GM19397 (cell line): ENCODE results near the gene RANBP1.

Source experiments
- ATAC-seq: cut with Tn5 transposase; IDR thresholded peaks from one replicate; pipeline ENCODE4 v1.9.1; 2021; ENCODE audit warnings: mild to moderate bottlenecking, moderate library complexity; ENCODE audit not compliant: unreplicated experiment

The RANBP1 gene

DNA sequence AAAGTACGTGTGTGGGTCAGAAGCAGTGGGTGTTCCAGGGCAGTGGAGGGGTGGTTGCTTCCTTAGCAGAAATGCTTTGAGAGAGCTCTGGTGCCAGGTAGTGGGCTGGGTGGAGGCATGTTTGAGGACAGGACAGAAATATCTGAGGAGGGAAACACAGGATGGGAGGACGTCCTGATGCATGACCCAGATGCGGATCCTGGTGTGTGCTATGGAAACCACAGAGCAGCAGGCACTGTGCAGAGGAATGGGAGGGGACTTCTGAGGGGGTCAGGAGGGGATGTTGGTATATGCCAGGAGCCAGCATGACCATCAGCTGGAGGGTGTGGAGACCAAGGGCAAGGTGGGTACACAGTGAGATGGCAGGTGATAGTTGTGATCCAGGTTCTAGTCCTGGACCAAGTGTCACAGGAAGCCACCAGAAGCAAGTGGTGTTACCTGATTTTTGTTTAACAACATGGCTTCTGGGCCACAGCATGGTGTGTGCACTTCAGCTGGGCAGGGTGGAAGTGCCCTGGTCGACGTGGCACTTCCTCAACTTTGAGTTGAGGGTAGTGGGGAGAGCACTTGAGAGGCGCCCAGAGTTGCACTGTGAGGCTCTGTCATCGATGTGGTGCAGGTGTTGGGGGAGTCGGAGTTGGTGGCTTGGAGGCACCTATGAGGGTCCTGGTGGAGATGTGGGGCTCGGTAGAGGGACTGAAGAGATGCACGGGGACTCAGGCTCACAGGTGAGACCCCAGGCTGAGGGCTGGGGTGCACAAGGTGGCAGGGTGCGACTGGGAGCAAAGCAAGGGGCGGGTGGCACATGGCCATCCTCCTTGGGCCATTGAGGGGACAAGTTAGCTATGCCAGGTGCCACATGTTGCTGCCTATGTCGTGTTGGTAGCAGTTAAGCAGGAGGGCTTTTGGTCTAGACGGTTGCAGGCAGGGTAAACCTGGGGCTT lies 28.3 kb upstream of the RANBP1 start:
- ATAC-seq = no peak

DNA sequence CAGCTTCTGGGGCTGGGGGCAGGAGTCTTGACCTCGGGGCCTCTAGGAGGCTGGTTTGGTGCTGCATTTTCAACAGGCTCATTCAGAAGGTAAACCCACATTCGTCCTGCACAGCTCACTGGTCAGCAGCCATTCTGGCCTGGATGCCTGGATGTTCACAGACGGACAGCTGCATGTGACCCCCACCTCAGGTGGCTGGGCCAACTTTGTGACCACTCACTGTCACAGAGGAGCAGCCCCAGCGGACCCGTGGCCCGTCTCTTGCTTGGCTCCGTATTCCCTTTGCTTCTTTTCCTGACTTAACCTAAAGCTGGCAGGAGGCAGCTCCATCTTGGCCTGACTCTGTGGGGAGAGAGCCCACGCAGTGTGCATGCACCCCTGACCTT lies 27.6 kb upstream of the RANBP1 start:
- ATAC-seq = no peak

DNA sequence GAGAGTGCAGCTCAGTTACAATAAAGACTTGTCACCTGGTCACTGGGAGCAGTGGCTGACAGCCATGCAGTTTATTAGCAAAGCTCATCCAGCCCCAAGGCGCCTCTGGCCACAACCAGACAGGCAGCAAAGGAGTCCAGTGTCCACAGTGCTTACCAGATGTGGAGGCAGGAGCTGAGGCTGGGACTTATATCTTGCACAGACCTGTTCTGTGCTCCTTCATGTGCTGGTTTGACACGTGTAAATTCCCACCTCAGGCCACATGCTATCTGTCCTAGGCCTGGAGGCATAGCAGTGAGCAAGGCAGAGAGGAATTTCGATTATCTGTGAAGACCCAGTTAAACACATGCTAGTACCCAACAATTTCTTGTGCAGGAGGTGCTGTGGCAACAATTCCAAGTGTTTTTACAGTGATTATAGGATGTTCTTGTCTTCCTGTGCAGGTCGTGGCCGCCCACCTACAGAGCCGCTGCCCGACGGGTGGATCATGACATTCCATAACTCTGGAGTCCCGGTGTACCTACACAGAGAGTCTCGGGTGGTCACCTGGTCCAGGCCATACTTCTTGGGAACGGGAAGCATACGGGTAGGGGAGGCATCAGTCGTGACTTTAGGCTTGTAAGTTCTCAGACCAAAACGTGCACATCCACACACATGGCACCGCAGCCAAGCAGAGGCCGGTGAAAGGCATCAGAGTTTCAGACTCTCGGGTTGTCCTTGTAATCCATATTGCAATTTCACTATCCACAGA lies 26.5 kb upstream of the RANBP1 start:
- no peak for ATAC-seq

DNA sequence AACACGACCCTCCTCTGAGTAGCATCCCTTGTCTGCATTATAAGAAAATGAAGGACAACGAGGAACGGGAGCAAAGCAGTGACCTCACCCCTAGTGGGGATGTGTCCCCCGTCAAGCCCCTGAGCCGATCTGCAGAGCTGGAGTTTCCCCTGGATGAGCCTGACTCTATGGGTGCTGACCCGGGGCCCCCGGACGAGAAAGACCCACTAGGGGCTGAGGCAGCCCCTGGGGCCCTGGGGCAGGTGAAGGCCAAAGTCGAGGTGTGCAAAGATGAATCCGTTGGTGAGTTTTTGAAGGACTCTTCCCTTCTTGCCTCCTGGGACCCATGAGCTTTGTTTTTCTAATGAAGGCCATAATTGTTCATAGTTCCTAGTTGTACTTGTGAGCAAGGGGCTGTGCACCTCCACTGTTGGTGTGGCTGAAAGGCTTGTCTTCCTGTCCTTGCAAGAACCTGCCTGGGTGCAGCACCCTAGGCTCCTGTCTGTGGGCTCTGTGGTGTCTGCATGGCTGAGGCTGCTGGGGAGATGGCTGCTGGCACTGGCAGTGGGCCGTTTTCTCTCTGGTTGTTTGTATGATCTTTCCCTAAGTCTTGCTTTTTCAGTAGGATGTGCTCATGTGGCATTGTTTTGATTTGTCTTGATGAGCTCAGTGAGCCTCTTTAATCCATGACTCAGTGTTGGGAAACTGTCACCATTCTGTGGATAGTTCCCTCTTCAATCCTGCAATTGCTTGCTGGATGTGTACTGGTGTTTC lies 25.8 kb upstream of the RANBP1 start:
- no peak for ATAC-seq

DNA sequence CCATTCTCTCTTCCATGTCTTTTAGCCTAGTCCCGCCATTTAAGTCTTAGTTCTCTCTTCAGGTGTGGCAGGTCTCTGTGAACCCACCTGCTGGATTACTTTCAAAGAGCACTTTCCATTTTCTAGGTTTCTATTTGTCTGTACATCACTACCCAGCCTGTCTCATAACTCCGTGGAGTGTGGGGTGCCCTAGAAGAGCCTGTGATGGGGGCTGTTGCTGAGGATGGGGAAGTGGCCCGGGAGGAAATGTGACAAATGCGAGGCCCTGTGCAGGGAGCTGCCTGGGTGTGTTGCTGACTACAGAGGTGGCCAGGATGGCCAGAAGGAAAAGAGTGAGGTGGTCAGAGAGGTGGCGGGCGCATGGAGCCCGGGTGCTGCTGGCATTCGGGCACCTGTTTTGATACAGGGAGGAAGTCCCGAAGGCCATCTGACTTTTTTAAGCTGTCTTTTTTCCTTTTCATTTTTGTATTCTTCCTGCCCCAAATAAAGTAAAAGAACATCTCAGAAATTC lies 25.1 kb upstream of the RANBP1 start:
- no peak for ATAC-seq

DNA sequence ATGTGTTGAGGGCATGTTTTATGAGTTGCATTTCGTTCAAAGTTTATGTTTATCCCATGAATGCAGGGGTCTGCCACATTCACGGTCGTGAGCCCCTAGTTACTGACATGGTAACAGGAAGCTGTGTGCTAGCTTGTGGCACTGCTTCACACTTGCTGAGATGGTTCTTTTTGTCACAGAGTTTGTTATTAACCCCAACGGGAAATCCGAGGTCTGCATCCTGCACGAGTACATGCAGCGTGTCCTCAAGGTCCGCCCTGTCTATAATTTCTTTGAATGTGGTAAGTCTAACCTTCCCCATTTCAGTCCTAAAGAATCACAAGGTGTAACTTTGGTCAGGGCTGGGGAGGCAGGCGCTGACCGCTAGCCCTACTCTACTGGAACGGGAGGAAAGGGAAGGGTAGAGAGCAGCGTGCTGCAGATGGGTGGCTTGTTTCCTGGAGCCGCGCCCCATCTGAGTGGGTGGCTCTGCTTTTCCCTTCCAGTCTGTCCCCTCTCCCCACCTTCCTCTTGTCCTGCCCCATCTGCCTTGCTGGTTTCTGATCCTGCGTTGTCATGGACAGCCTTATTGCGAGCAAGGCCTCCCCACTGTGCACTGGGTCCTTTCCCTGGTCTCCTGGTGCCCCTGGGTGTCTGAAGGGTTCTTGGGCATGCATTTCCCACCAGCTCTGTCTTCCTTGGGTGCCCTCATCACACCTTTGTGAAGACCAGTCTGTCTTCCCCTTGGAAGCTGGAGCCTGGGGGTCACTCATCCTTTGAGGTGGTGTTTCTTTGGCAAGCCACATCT lies 24.0 kb upstream of the RANBP1 start:
- ATAC-seq = no peak

DNA sequence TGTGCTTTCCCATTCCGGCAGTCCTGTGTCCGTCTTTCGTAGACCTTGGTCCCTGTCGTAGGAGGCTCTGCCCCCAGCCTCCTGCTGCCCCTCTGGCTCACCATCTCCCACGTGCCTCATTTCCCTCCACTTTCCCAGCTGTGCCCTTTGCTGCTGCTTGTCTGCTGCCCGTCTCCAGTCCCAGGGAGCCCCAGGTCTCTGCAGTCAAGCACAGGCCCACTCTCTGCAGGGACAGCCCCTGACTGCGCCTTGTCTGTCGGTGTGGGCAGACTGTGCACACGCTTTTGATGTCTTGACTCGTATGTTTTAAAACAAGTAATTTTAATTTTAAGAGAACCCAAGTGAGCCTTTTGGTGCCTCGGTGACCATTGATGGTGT lies 23.4 kb upstream of the RANBP1 start:
- no peak for ATAC-seq

GRCh38 chr22:20093418-20094196 lies 22.3 kb upstream of the RANBP1 start:
- no peak for ATAC-seq

DNA sequence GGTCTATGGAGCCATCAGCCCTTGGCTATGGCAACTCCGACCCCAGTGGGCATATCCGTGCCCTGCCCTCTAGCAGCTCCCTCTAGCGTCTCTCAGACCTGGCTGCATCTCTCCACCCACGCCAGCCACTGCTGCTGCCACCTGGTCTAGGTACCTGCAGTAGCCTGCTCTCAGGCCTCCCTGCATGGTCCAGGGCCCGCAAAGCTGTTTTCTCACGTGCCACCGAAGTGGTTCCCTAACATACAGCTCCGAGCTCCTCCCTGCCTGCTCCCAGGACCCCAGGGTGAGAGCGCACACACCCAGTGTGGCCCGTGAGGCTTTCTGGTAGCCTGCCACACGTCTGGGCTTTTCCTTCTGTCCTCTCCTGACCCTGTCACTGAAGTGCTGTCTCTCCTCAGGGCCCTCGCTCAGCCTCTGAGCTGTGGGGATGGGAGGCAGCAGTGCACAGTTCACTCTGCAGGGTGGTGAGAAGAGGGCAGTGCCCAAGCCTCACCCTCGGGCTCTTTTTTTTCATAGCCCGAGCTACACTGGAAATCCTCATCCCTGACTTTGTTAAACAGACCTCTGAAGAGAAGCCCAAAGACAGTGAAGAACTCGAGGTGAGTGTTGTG lies 21.6 kb upstream of the RANBP1 start:
- no peak for ATAC-seq

- no peak for ATAC-seq
These were observed 20.4 kb upstream of the RANBP1 start for GRCh38 chr22:20095521-20095920.

DNA sequence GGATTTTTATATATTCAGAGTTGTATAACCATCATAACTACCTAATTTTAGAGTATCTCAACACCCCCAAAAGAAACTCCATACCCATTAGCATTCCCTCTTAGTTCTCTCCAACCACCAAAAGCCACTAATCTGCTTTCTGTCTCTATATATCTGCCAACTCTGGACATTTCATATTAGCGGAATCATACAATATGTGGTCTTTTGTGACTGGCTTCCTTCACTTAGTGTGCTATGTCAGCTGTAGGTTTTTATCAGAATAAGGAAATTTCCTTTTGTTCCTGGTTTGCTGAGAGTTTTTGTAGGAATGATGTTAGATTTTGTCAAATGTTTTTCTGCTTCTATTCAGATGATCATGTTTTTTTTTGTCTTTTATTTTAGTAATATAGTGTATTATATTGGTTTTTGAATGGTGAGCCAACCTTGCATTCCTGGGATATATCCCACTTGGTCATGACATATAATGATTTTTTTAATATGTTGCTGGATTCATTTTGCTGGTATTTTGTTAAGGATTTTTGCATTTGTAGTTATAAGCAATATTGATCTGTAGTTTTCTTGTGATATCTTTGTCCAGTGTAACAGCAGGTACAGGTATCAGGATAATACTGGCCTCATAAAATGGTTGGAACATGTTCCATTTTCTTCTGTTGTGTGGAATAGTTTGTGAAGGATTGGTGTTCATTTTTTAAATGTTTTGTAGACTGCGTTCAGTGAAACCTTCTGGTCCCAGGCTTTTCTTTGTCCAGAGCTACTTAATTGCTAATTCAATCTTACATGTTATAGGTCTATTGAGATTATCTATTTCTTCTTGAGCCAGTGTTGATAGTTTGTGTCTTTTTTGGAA lies 19.1 kb upstream of the RANBP1 start:
- no peak for ATAC-seq

- ATAC-seq = no peak
These were observed 16.7 kb upstream of the RANBP1 start for GRCh38 chr22:20099099-20099711.

GRCh38 chr22:20101638-20102037 lies 14.3 kb upstream of the RANBP1 start:
- no peak for ATAC-seq

GRCh38 chr22:20102203-20102780 lies 13.6 kb upstream of the RANBP1 start:
- ATAC-seq = no peak

- ATAC-seq = no peak
These were observed 10.3 kb upstream of the RANBP1 start for GRCh38 chr22:20105456-20106204.

GRCh38 chr22:20106205-20106848 lies 9.6 kb upstream of the RANBP1 start:
- no peak for ATAC-seq
